HG02642 (cell line): ENCODE data around the gene PLCH2.

Experiments used
- ATAC-seq: cut with Tn5 transposase; IDR thresholded peaks from one replicate; pipeline ENCODE4 v1.9.1; 2021; ENCODE audit warnings: mild to moderate bottlenecking; ENCODE audit not compliant: unreplicated experiment, poor library complexity

Gene PLCH2

GRCh38 chr1:2496087-2496622 lies 20.1 kb downstream of the PLCH2 start:
- ATAC-seq: no peak

- no peak for ATAC-seq
Observed at GRCh38 chr1:2496746-2497145, 20.7 kb downstream of the PLCH2 start.

- ATAC-seq: no peak
Observed at GRCh38 chr1:2497891-2498290, 21.8 kb downstream of the PLCH2 start.

GRCh38 chr1:2498648-2499047 lies 22.6 kb downstream of the PLCH2 start:
- ATAC-seq: no peak

GRCh38 chr1:2499260-2499659 lies 23.2 kb downstream of the PLCH2 start:
- no peak for ATAC-seq

- ATAC-seq: no peak
Observed at GRCh38 chr1:2499986-2500596, 24.0 kb downstream of the PLCH2 start.

- no peak for ATAC-seq
Observed at GRCh38 chr1:2501041-2501819, 25.1 kb downstream of the PLCH2 start.

GRCh38 chr1:2501820-2502119 lies 25.7 kb downstream of the PLCH2 start:
- ATAC-seq: no peak

GRCh38 chr1:2502210-2502609 lies 26.1 kb downstream of the PLCH2 start:
- ATAC-seq: no peak

- no peak for ATAC-seq
Observed at GRCh38 chr1:2502661-2503553, 26.8 kb downstream of the PLCH2 start.

GRCh38 chr1:2503554-2504224 lies 27.6 kb downstream of the PLCH2 start:
- no peak for ATAC-seq

- ATAC-seq: no peak
Observed at GRCh38 chr1:2504225-2504948, 28.3 kb downstream of the PLCH2 start.

- no peak for ATAC-seq
Observed at GRCh38 chr1:2504949-2505272, 28.8 kb downstream of the PLCH2 start.

GRCh38 chr1:2505461-2505994 lies 29.4 kb downstream of the PLCH2 start:
- ATAC-seq: no peak

- ATAC-seq: no peak
Observed at GRCh38 chr1:2506007-2506860, 30.1 kb downstream of the PLCH2 start.

- ATAC-seq: no peak
Observed at GRCh38 chr1:2506901-2507565, 30.9 kb downstream of the PLCH2 start.

GRCh38 chr1:2507744-2508155 lies 31.7 kb downstream of the PLCH2 start:
- ATAC-seq: no peak

GRCh38 chr1:2508180-2508579 lies 32.1 kb downstream of the PLCH2 start:
- ATAC-seq: no peak
